ENCODE results near the gene PLXNA2.

- TF ChIP-seq CTCF (conservative IDR thresholded peaks at IDR 0.05; ENCODE audit: low read length) = no peak
- TF ChIP-seq EZH2phosphoT487 (IDR thresholded peaks at IDR 0.05; ENCODE audit: borderline replicate concordance, low read depth, low read length) = no peak
These were observed 183.1 kb downstream of the PLXNA2 start for GRCh38 chr1:208061118-208061517.

Data from OCI-LY7 (cell line).